SK-N-SH (cell line): ENCODE results near the gene LENG1.

ENCODE experiments used
- EP300 ChIP-seq, 2 experiments: IDR thresholded peaks; 2 replicates each; pipeline versions ENCODE4 v1.4.0 to v1.6.1; 2012; ENCODE audit warnings: borderline replicate concordance in 1 of 2, low read depth in 1 of 2, low read length in 1 of 2
- FOXM1 ChIP-seq: IDR thresholded peaks from 2 replicates; pipeline ENCODE4 v1.4.0; 2012; ENCODE audit warnings: low read depth, mild to moderate bottlenecking
- GABPA ChIP-seq: IDR thresholded peaks from 2 replicates; pipeline ENCODE4 v1.4.0; 2012; ENCODE audit warnings: low read depth, mild to moderate bottlenecking
- JUND ChIP-seq: IDR thresholded peaks from 2 replicates; pipeline ENCODE4 v1.4.0; 2012
- MXI1 ChIP-seq: IDR thresholded peaks from 2 replicates; pipeline ENCODE4 v1.6.1; 2012; ENCODE audit warnings: mild to moderate bottlenecking, low read depth, low read length, improper control_type of control experiment
- NFIC ChIP-seq: IDR thresholded peaks from 2 replicates; pipeline ENCODE4 v1.4.0; 2012; ENCODE audit warnings: borderline replicate concordance
- NRF1 ChIP-seq: IDR thresholded peaks from 2 replicates; pipeline ENCODE4 v1.6.1; 2012; ENCODE audit warnings: low read depth, mild to moderate bottlenecking, low read length
- POLR2AphosphoS5 ChIP-seq: IDR thresholded peaks from 2 replicates; pipeline ENCODE4 v1.6.1; 2012; ENCODE audit warnings: low read depth, low read length
- TAF1 ChIP-seq: IDR thresholded peaks from 2 replicates; pipeline ENCODE4 v1.6.1; 2012; ENCODE audit warnings: low read depth, mild to moderate bottlenecking, low read length, moderate library complexity, borderline replicate concordance
- TCF12 ChIP-seq: IDR thresholded peaks from 2 replicates; pipeline ENCODE4 v1.4.0; 2012
- USF2 ChIP-seq: fragments of 150-350 bp; IDR thresholded peaks from 2 replicates; pipeline ENCODE4 v1.6.1; 2017; ENCODE audit warnings: antibody characterized with exemption, low read length, low read depth, borderline replicate concordance
- TF ChIP-seq, protein P1 (sequence below): fragments of 200-600 bp; sonication (generic); IDR thresholded peaks from 2 replicates; pipeline ENCODE4 v1.6.1; 2017; ENCODE audit warnings: antibody characterized with exemption, mild to moderate bottlenecking, moderate library complexity

GRCh38 chr19:54128796-54129616, 30.5 kb downstream of the LENG1 start:
- TF ChIP-seq TAF1 (no peak), FOXM1 (no peak), NFIC (no peak), NRF1 (no peak), MXI1 (no peak), POLR2AphosphoS5 (no peak), TCF12 (no peak), USF2 (no peak), JUND (no peak), EP300 (IDR thresholded peaks at IDR 0.05; ENCODE audit: borderline replicate concordance in 1 of 2, low read depth in 1 of 2, low read length in 1 of 2) (no peak), GABPA (no peak)
- TF ChIP-seq, protein P1, sequence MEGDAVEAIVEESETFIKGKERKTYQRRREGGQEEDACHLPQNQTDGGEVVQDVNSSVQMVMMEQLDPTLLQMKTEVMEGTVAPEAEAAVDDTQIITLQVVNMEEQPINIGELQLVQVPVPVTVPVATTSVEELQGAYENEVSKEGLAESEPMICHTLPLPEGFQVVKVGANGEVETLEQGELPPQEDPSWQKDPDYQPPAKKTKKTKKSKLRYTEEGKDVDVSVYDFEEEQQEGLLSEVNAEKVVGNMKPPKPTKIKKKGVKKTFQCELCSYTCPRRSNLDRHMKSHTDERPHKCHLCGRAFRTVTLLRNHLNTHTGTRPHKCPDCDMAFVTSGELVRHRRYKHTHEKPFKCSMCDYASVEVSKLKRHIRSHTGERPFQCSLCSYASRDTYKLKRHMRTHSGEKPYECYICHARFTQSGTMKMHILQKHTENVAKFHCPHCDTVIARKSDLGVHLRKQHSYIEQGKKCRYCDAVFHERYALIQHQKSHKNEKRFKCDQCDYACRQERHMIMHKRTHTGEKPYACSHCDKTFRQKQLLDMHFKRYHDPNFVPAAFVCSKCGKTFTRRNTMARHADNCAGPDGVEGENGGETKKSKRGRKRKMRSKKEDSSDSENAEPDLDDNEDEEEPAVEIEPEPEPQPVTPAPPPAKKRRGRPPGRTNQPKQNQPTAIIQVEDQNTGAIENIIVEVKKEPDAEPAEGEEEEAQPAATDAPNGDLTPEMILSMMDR = no peak
